ENCODE measurements around the gene TMEM69.

- no peak for TF ChIP-seq BCL6B (tag by site-specific recombination; IDR thresholded peaks at IDR 0.05)
- TF ChIP-seq CTCF (tag by site-specific recombination; IDR thresholded peaks at IDR 0.05): no peak
- no peak for TF ChIP-seq ZBTB49 (tag by site-specific recombination; IDR thresholded peaks at IDR 0.05; ENCODE audit: low read depth)
- no peak for TF ChIP-seq ZBTB10 (tag by site-specific recombination; IDR thresholded peaks at IDR 0.05)
- TF ChIP-seq ZNF76 (tag by site-specific recombination; IDR thresholded peaks at IDR 0.05; ENCODE audit: borderline replicate concordance, low read depth): no peak
- no peak for TF ChIP-seq MZF1 (tag by site-specific recombination; IDR thresholded peaks at IDR 0.05; ENCODE audit: borderline replicate concordance)
- TF ChIP-seq ZNF658 (tag by site-specific recombination; IDR thresholded peaks at IDR 0.05): no peak
- no peak for TF ChIP-seq REST (tag by site-specific recombination; IDR thresholded peaks at IDR 0.05)
Measured at GRCh38 chr1:45654540-45655280, 33.3 kb upstream of the TMEM69 start.
